Stomach (tissue), 9 donors: Measurements from ENCODE around the gene URB1. TPM values are rescaled to one million over a fixed set of nuclear protein-coding genes. Genes with fewer than 3 reads are reported as not detected.
"Not testable (repeated sequence)": the region's sequence is repeated elsewhere in the genome, so short reads cannot be mapped to it uniquely, and the experiment has no call there.

Experiments
- DNase-seq, 2 donors: peaks; one replicate each; pipeline versions ENCODE4 v3.0.0 to v3.0.0-alpha.2; 2013 to 2019
- H3K27ac ChIP-seq, 5 donors: fragments of 200-600 bp in 4 of 5; sonication (generic) in 4 of 5; one replicate each; pipeline ENCODE4 v1.5.1; 2013 to 2019; ENCODE audit warnings: mild to moderate bottlenecking in 1 of 5, moderate library complexity in 1 of 5
- H3K27me3 ChIP-seq, 3 donors: fragments of 200-600 bp; sonication (generic); one replicate each; pipeline ENCODE4 v1.5.1; 2017 to 2019; ENCODE audit warnings: mixed run types in 1 of 3
- H3K36me3 ChIP-seq, 4 donors: fragments of 200-600 bp; sonication (generic); 1 replicate in 3 of 4; 2 replicates in 1 of 4; pipeline ENCODE4 v1.5.1; 2016 to 2019
- H3K4me1 ChIP-seq, 4 donors: fragments of 200-600 bp; sonication (generic); one replicate each; pipeline ENCODE4 v1.5.1; 2016 to 2019
- H3K4me3 ChIP-seq, 4 donors: fragments of 200-600 bp; sonication (generic) in 3 of 4; one replicate each; pipeline ENCODE4 v1.5.1; 2016 to 2019; ENCODE audit warnings: mild to moderate bottlenecking in 1 of 4
- H3K9me3 ChIP-seq, 4 donors: fragments of 200-600 bp; sonication (generic); one replicate each; pipeline ENCODE4 v1.5.1; 2016 to 2019
- CTCF ChIP-seq, 7 experiments: fragments of 450-650 bp in 4 of 7; fragments of 200-600 bp in 3 of 7; sonication (generic) in 3 of 7; IDR thresholded peaks; one replicate each; pipeline ENCODE4 v1.5.1; 2016 to 2019; ENCODE audit warnings: antibody characterized with exemption in 7 of 7, control low read depth in 2 of 7, mild to moderate bottlenecking in 1 of 7
- EP300 ChIP-seq: sonication (generic); formaldehyde crosslinking; IDR thresholded peaks from one replicate; pipeline ENCODE4 v1.6.1; 2017; ENCODE audit warnings: antibody characterized with exemption
- POLR2A ChIP-seq, 4 donors: fragments of 450-650 bp; IDR thresholded peaks; one replicate each; pipeline ENCODE4 v1.6.1; 2016; ENCODE audit warnings: antibody characterized with exemption in 4 of 4, control low read depth in 2 of 4, mild to moderate bottlenecking in 1 of 4, moderate library complexity in 1 of 4
- POLR2AphosphoS5 ChIP-seq, 3 donors: sonication (generic); formaldehyde crosslinking; IDR thresholded peaks; one replicate each; pipeline ENCODE4 v1.6.1; 2016; ENCODE audit warnings: antibody characterized with exemption in 3 of 3
- WGBS, 5 donors: extraction: QIAGEN DNeasy Blood & Tissue Kit in 3 of 5; methylation state at CpG; one replicate each; pipeline versions ENCODE4 v1.1.5 to v1.1.7; 2013 to 2018; 5-methylcytosine and 5-hydroxymethylcytosine counted together
- intact Hi-C: fragments of 100-400 bp; cut with DNase I; formaldehyde crosslinking; loops from one replicate; pipeline ENCODE4 v1.15.1; 2023; ENCODE audit warnings: low total_unique reads
- polyA plus RNA-seq, 3 donors: library from polyadenylated mRNA; stranded (reverse); fragments of 200-250 nt; gene quantifications; one replicate each; pipeline ENCODE4 v1.2.3, GENCODE V29; 2013
- total RNA-seq, 5 donors: library from RNA; depleted of rRNA; stranded (reverse); fragments of >200 nt; gene quantifications; one replicate each; pipeline versions ENCODE4 v1.1.0 to v1.2.3, GENCODE V29; 2014 to 2016
- donor health status: healthy with polysubstance abuse.
- donor health status: Bipolar disorder and iron deficiency.
- donor health status: healthy.

The URB1 gene
- total and polyA plus RNA-seq, 8 donors, result 1.2 to 16.3 (median 10.2) TPM

GRCh38 chr21:32311621-32312020 is 81.2 kb downstream of the URB1 start:
- peaks cover 22 to 89% (median 73%) of the 10 kb centered on the region in 4 donors for H3K36me3 ChIP-seq
- WGBS, 5 donors, result 95 to 97% (median 97%) methylated on average over 5 to 9 of the region's 9 CpGs

GRCh38 chr21:32310976-32311375 is 81.8 kb downstream of the URB1 start:
- H3K9me3 ChIP-seq, H3K4me3 ChIP-seq, DNase-seq, intact Hi-C loops, H3K4me1 ChIP-seq, H3K27ac ChIP-seq, H3K27me3 ChIP-seq: not testable (repeated sequence)
- H3K36me3 ChIP-seq, result peaks cover 16 to 83% (median 70%) of the 10 kb centered on the region in 4 donors
- WGBS, 5 donors, result 86 to 95% (median 91%) methylated on average over 9 of the region's 9 CpGs

More at GRCh38 chr21:32311621-32312020, 81.2 kb downstream of the URB1 start:
- Histone ChIP-seq H3K4me3 (no peak overlapping the region), H3K27ac (no peak overlapping the region), H3K4me1 (no peaks in the 10 kb centered on the region), H3K9me3 (no peaks in the 10 kb centered on the region), H3K27me3 (no peaks in the 10 kb centered on the region)
- intact Hi-C loops, result no loop called here
- DNase-seq, result no peak
- TF ChIP-seq POLR2AphosphoS5 (IDR thresholded peaks at IDR 0.05) (no peak), EP300 (no peak), CTCF (IDR thresholded peaks at IDR 0.05) (no peak), POLR2A (IDR thresholded peaks at IDR 0.05) (no peak)

- 92 to 95% (median 94%) methylated on average over 7 of the region's 7 CpGs for WGBS, 5 donors
- Histone ChIP-seq H3K4me3 (no peak overlapping the region), H3K27ac (no peak overlapping the region), H3K4me1 (no peaks in the 10 kb centered on the region), H3K27me3 (no peaks in the 10 kb centered on the region), H3K36me3 (peaks cover 16 to 74% (median 60%) of the 10 kb centered on the region in 4 donors), H3K9me3 (no peaks in the 10 kb centered on the region)
- TF ChIP-seq POLR2A (IDR thresholded peaks at IDR 0.05) (no peak), EP300 (no peak), CTCF (IDR thresholded peaks at IDR 0.05) (no peak), POLR2AphosphoS5 (IDR thresholded peaks at IDR 0.05) (no peak)
- intact Hi-C loops, result no loop called here
- DNase-seq, result no peak
Measured at GRCh38 chr21:32309906-32310460, 82.8 kb downstream of the URB1 start.

- H3K36me3 ChIP-seq, result peaks cover 11 to 62% (median 47%) of the 10 kb centered on the region in 4 donors
- H3K4me3 ChIP-seq, result no peak overlapping the region
- TF ChIP-seq EP300 (no peak), CTCF (IDR thresholded peaks at IDR 0.05) (no peak), POLR2A (IDR thresholded peaks at IDR 0.05) (no peak), POLR2AphosphoS5 (IDR thresholded peaks at IDR 0.05) (no peak)
- H3K27ac ChIP-seq, result no peak overlapping the region
- H3K27me3 ChIP-seq, result no peaks in the 10 kb centered on the region
- H3K9me3 ChIP-seq, result no peaks in the 10 kb centered on the region
- intact Hi-C loops, result no loop called here
- WGBS, 5 donors, result 90 to 98% (median 96%) methylated on average over 10 of the region's 10 CpGs
- no peak for DNase-seq
- H3K4me1 ChIP-seq, result no peaks in the 10 kb centered on the region
Measured at GRCh38 chr21:32308696-32309095, 84.1 kb downstream of the URB1 start.

GRCh38 chr21:32307706-32308105 is 85.1 kb downstream of the URB1 start:
- no peaks in the 10 kb centered on the region for H3K4me1 ChIP-seq
- DNase-seq, result no peak
- intact Hi-C loops, result no loop called here
- H3K27me3 ChIP-seq, result no peaks in the 10 kb centered on the region
- peaks cover 6 to 53% (median 37%) of the 10 kb centered on the region in 4 donors for H3K36me3 ChIP-seq
- WGBS, 5 donors, result 94 to 97% (median 96%) methylated on average over 4 of the region's 4 CpGs
- H3K4me3 ChIP-seq, result no peak overlapping the region
- TF ChIP-seq POLR2A (IDR thresholded peaks at IDR 0.05) (no peak), CTCF (IDR thresholded peaks at IDR 0.05) (no peak), EP300 (no peak), POLR2AphosphoS5 (IDR thresholded peaks at IDR 0.05) (no peak)
- H3K9me3 ChIP-seq, result no peaks in the 10 kb centered on the region
- H3K27ac ChIP-seq, result no peak overlapping the region
